ENCODE results near the gene IL32.
"Not testable (repeated sequence)": the region's sequence is repeated elsewhere in the genome, so short reads cannot be mapped to it uniquely, and the experiment has no call there.

IL32 gene

GRCh38 chr16:3060339-3061127 lies 4.9 kb upstream of the IL32 start:
- Mint-ChIP-seq H3K4me1 (ENCODE audit: low read depth in 2 of 2) (peaks cover 47 to 49% of the 10 kb centered on the region in 2 donors), H3K4me3 (peak overlapping the region; percentile 91 to 92), H3K36me3 (ENCODE audit: insufficient read depth) (peaks cover 18% of the 10 kb centered on the region), H3K27ac (peak overlapping the region; percentile 94 to 96), H3K27me3 (no peaks in the 10 kb centered on the region), H3K9me3 (no peaks in the 10 kb centered on the region)
- no peak for DNase-seq
- no peak for ATAC-seq (replicated peaks)

GRCh38 chr16:3062553-3062952 lies 2.9 kb upstream of the IL32 start:
- ATAC-seq (replicated peaks) (no peak), DNase-seq (no peak)
- Mint-ChIP-seq H3K9me3 (no peaks in the 10 kb centered on the region), H3K27me3 (no peaks in the 10 kb centered on the region), H3K36me3 (ENCODE audit: insufficient read depth) (peaks cover 32% of the 10 kb centered on the region), H3K4me3 (no peak overlapping the region), H3K4me1 (ENCODE audit: low read depth in 2 of 2) (peaks cover 36 to 40% of the 10 kb centered on the region in 2 donors), H3K27ac (peak overlapping the region; percentile 98 to 99)

GRCh38 chr16:3063625-3064386 lies 1.6 kb upstream of the IL32 start:
- Mint-ChIP-seq H3K9me3 (no peaks in the 10 kb centered on the region), H3K27ac (peak overlapping the region; percentile 98 to 99), H3K4me3 (peak overlapping the region; percentile 100), H3K4me1 (ENCODE audit: low read depth in 2 of 2) (peaks cover 45 to 51% of the 10 kb centered on the region in 2 donors), H3K27me3 (no peaks in the 10 kb centered on the region), H3K36me3 (ENCODE audit: insufficient read depth) (peaks cover 41% of the 10 kb centered on the region)
- ATAC-seq (replicated peaks) (no peak), DNase-seq (no peak)

- Mint-ChIP-seq H3K4me1 (ENCODE audit: low read depth in 2 of 2) (peaks cover 51 to 57% of the 10 kb centered on the region in 2 donors), H3K27ac (peak overlapping the region; percentile 98 to 99), H3K36me3 (ENCODE audit: insufficient read depth) (peaks cover 56% of the 10 kb centered on the region), H3K4me3 (peak overlapping the region; percentile 100), H3K9me3 (no peaks in the 10 kb centered on the region), H3K27me3 (no peaks in the 10 kb centered on the region)
- peak; percentile 38 for ATAC-seq (replicated peaks)
- DNase-seq = no peak
Measured at GRCh38 chr16:3065742-3066439, 451 bp downstream of the IL32 start.

DNA sequence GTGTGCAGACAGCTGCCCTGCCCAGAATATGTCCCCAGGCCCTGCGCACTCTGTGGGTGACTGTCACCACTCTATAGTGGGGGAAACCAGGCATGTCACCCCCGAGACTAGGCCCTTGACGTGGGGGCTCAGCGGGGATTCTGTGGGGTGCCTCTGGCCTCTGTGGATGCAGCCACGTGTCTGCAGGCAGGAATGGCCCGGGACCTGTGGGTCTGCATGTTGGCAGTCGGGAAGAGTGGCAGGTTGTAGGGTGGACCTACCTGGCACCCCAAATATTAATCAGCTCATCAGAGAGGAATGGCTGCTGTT lies 954 bp downstream of the IL32 start:
- Mint-ChIP-seq H3K9me3 (no peaks in the 10 kb centered on the region), H3K4me3 (peak overlapping the region; percentile 100), H3K36me3 (ENCODE audit: insufficient read depth) (peaks cover 60% of the 10 kb centered on the region), H3K27me3 (no peaks in the 10 kb centered on the region), H3K27ac (peak overlapping the region; percentile 98 to 99), H3K4me1 (ENCODE audit: low read depth in 2 of 2) (peaks cover 56 to 62% of the 10 kb centered on the region in 2 donors)
- ATAC-seq (replicated peaks) (no peak), DNase-seq (no peak)

- DNase-seq (no peak), ATAC-seq (replicated peaks) (no peak)
- H3K9me3 Mint-ChIP-seq = no peaks in the 10 kb centered on the region
- peaks cover 65 to 71% of the 10 kb centered on the region in 2 donors for H3K4me1 Mint-ChIP-seq (ENCODE audit: low read depth in 2 of 2)
- H3K27me3 Mint-ChIP-seq = no peaks in the 10 kb centered on the region
- peak overlapping the region; percentile 98 to 99 for H3K27ac Mint-ChIP-seq
- peaks cover 68% of the 10 kb centered on the region for H3K36me3 Mint-ChIP-seq (ENCODE audit: insufficient read depth)
- H3K4me3 Mint-ChIP-seq = peak overlapping the region; percentile 100
Measured at GRCh38 chr16:3068487-3068886, 3.0 kb downstream of the IL32 start.

DNA sequence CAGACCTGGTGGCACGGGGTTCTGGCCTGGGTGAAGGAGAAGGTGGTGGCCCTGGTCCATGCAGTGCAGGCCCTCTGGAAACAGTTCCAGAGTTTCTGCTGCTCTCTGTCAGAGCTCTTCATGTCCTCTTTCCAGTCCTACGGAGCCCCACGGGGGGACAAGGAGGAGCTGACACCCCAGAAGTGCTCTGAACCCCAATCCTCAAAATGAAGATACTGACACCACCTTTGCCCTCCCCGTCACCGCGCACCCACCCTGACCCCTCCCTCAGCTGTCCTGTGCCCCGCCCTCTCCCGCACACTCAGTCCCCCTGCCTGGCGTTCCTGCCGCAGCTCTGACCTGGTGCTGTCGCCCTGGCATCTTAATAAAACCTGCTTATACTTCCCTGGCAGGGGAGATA lies 3.7 kb downstream of the IL32 start:
- Mint-ChIP-seq H3K36me3 (ENCODE audit: insufficient read depth) (peaks cover 74% of the 10 kb centered on the region), H3K4me1 (ENCODE audit: low read depth in 2 of 2) (peaks cover 67 to 73% of the 10 kb centered on the region in 2 donors), H3K4me3 (peak overlapping the region; percentile 100), H3K27ac (peak overlapping the region in 1 of 2 donors; percentile 98)
- not testable (repeated sequence) for H3K9me3 Mint-ChIP-seq; ATAC-seq (replicated peaks); H3K27me3 Mint-ChIP-seq; DNase-seq

- no peaks in the 10 kb centered on the region for H3K27me3 Mint-ChIP-seq
- peak overlapping the region; percentile 100 for H3K4me3 Mint-ChIP-seq
- peaks cover 77% of the 10 kb centered on the region for H3K36me3 Mint-ChIP-seq (ENCODE audit: insufficient read depth)
- peaks cover 72 to 78% of the 10 kb centered on the region in 2 donors for H3K4me1 Mint-ChIP-seq (ENCODE audit: low read depth in 2 of 2)
- ATAC-seq (replicated peaks) (no peak), DNase-seq (no peak)
- H3K27ac Mint-ChIP-seq = peak overlapping the region; percentile 84 to 98
- no peaks in the 10 kb centered on the region for H3K9me3 Mint-ChIP-seq
Measured at GRCh38 chr16:3070608-3071111, 5.2 kb downstream of the IL32 start.

- H3K36me3 Mint-ChIP-seq (ENCODE audit: insufficient read depth) = peaks cover 67% of the 10 kb centered on the region
- peak overlapping the region in 1 of 2 donors; percentile 88 for H3K27ac Mint-ChIP-seq
- peaks cover 80 to 86% of the 10 kb centered on the region in 2 donors for H3K4me1 Mint-ChIP-seq (ENCODE audit: low read depth in 2 of 2)
- no peaks in the 10 kb centered on the region for H3K9me3 Mint-ChIP-seq
- H3K4me3 Mint-ChIP-seq = peak overlapping the region; percentile 61 to 100
- DNase-seq = no peak
- ATAC-seq (replicated peaks) = no peak
- no peaks in the 10 kb centered on the region for H3K27me3 Mint-ChIP-seq
Measured at GRCh38 chr16:3071655-3072054, 6.2 kb downstream of the IL32 start.

GRCh38 chr16:3072148-3072547 lies 6.7 kb downstream of the IL32 start:
- H3K27ac Mint-ChIP-seq = peak overlapping the region in 1 of 2 donors; percentile 88
- DNase-seq; H3K9me3 Mint-ChIP-seq; H3K27me3 Mint-ChIP-seq; ATAC-seq (replicated peaks): not testable (repeated sequence)
- H3K4me1 Mint-ChIP-seq (ENCODE audit: low read depth in 2 of 2) = peaks cover 84 to 88% of the 10 kb centered on the region in 2 donors
- H3K4me3 Mint-ChIP-seq = peak overlapping the region; percentile 61 to 100
- peaks cover 69% of the 10 kb centered on the region for H3K36me3 Mint-ChIP-seq (ENCODE audit: insufficient read depth)

DNA sequence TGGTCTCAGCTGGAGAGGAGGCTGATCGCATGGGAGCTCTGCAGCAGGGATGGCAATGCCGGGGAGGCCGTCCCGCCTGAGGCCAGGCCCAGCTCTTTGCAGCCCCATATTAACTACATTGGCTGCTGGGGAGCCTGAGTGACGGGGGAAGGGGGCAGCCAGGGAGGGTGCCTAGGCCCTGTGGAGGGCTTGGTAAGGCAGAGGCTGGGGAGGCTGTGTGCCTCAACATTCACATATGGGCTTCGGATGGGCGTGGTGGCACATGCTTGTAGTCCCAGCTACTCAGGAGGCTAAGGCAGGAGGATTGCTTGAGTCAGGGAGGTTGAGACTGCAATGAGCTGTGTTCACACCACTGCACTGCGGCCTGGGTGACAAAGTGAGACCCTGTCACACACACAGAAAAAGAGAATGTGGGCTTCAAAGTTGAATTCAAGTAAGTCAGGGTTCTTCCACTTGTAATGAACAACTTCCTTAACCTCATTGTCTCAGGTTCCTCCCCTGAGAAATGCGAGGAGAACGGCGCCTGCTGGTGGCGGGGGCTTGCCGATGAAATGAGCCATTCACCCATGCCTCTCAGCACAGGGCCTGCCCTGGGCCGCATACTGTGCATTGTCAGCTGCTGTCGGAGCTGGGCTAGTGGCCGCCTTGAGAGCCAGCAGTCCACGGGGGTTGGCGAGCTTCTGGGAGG lies 7.3 kb downstream of the IL32 start:
- H3K9me3 Mint-ChIP-seq, H3K27me3 Mint-ChIP-seq: not testable (repeated sequence)
- Mint-ChIP-seq H3K4me1 (ENCODE audit: low read depth in 2 of 2) (peaks cover 82 to 88% of the 10 kb centered on the region in 2 donors), H3K4me3 (peak overlapping the region; percentile 94 to 100), H3K36me3 (ENCODE audit: insufficient read depth) (peaks cover 64% of the 10 kb centered on the region), H3K27ac (peak overlapping the region; percentile 93 to 99)
- peak; percentile 28 for ATAC-seq (replicated peaks)
- peak in 2 of 3 experiments; percentile 27 to 44 for DNase-seq

DNA sequence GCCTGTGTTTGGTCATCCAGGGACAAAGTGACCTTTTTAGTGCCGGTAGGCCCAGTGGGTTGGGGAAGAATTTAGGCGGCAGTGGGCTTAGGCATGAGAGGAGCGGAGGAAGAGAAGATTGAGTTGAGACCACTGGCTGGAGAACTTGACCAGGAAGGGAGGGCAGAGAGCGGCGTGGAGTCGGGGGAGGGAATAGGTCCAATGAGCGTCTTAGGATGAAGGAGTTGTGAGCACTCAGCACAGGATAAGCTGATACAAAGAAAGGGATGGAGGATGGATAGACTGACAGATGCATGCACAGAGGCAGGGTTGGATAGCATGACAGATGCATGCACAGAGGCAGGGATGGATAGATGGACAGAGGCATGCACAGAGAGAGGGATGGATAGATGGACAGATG lies 8.0 kb downstream of the IL32 start:
- Mint-ChIP-seq H3K4me3 (peak overlapping the region; percentile 80 to 94), H3K36me3 (ENCODE audit: insufficient read depth) (peaks cover 57% of the 10 kb centered on the region), H3K27me3 (no peaks in the 10 kb centered on the region), H3K27ac (peak overlapping the region; percentile 93 to 99), H3K9me3 (no peaks in the 10 kb centered on the region), H3K4me1 (ENCODE audit: low read depth in 2 of 2) (peaks cover 82 to 89% of the 10 kb centered on the region in 2 donors)
- no peak for DNase-seq
- no peak for ATAC-seq (replicated peaks)
